Forelimb muscle (tissue), 1 donor: ENCODE data around the gene EPM2A. TPM values are rescaled to one million over a fixed set of nuclear protein-coding genes. Genes with fewer than 3 reads are reported as not detected.
"Not testable (repeated sequence)": the region's sequence is repeated elsewhere in the genome, so short reads cannot be mapped to it uniquely, and the experiment has no call there.

Source experiments
- DNase-seq: peaks from one replicate; pipeline ENCODE4 v3.0.0-alpha.2; 2013; ENCODE audit warnings: low read depth
- polyA plus RNA-seq: library from polyadenylated mRNA; unstranded; fragments of 120-200 nt; gene quantifications from one replicate; pipeline ENCODE4 v1.2.1, GENCODE V29; 2013; ENCODE audit not compliant: insufficient read length

Gene EPM2A
- polyA plus RNA-seq, 1 donor: 22.0 TPM

GRCh38 chr6:145731447-145731846 lies 3.9 kb downstream of the EPM2A start:
- no peak for DNase-seq

GRCh38 chr6:145729887-145730286 lies 5.4 kb downstream of the EPM2A start:
- DNase-seq: no peak

GRCh38 chr6:145728444-145729385 lies 6.6 kb downstream of the EPM2A start:
- no peak for DNase-seq

GRCh38 chr6:145727817-145728388 lies 7.4 kb downstream of the EPM2A start:
- no peak for DNase-seq

- DNase-seq: no peak
These were observed 9.8 kb downstream of the EPM2A start for GRCh38 chr6:145725570-145725969.

- no peak for DNase-seq
These were observed 11.7 kb downstream of the EPM2A start for GRCh38 chr6:145723646-145724045.

GRCh38 chr6:145722190-145722589 lies 13.1 kb downstream of the EPM2A start:
- no peak for DNase-seq

- no peak for DNase-seq
These were observed 14.2 kb downstream of the EPM2A start for GRCh38 chr6:145721144-145721543.

- DNase-seq: no peak
These were observed 19.9 kb downstream of the EPM2A start for GRCh38 chr6:145715426-145715825.

GRCh38 chr6:145714731-145715130 lies 20.6 kb downstream of the EPM2A start:
- DNase-seq: no peak

- no peak for DNase-seq
These were observed 21.5 kb downstream of the EPM2A start for GRCh38 chr6:145713773-145714172.

GRCh38 chr6:145711372-145711771 lies 23.9 kb downstream of the EPM2A start:
- no peak for DNase-seq

GRCh38 chr6:145707397-145707796 lies 27.9 kb downstream of the EPM2A start:
- no peak for DNase-seq

GRCh38 chr6:145705561-145705960 lies 29.8 kb downstream of the EPM2A start:
- DNase-seq: no peak

- peak; percentile 8 for DNase-seq
These were observed 31.1 kb downstream of the EPM2A start for GRCh38 chr6:145704143-145704781.

- DNase-seq: no peak
These were observed 35.9 kb downstream of the EPM2A start for GRCh38 chr6:145699462-145699861.

GRCh38 chr6:145697401-145697800 lies 37.9 kb downstream of the EPM2A start:
- not testable (repeated sequence) for DNase-seq

- DNase-seq: no peak
These were observed 41.1 kb downstream of the EPM2A start for GRCh38 chr6:145694083-145694737.

- DNase-seq: no peak
These were observed 44.4 kb downstream of the EPM2A start for GRCh38 chr6:145690969-145691368.

GRCh38 chr6:145689529-145689928 lies 45.8 kb downstream of the EPM2A start:
- DNase-seq: no peak

- DNase-seq: no peak
These were observed 46.8 kb downstream of the EPM2A start for GRCh38 chr6:145688493-145688905.

GRCh38 chr6:145685932-145686331 lies 49.4 kb downstream of the EPM2A start:
- no peak for DNase-seq
